MCF 10A (cell line): ENCODE measurements around the gene PNPLA7. TPM values are rescaled to one million over a fixed set of nuclear protein-coding genes. Genes with fewer than 3 reads are reported as not detected.
"Not testable (repeated sequence)": the region's sequence is repeated elsewhere in the genome, so short reads cannot be mapped to it uniquely, and the experiment has no call there.

ENCODE experiments used
- BruUV-seq: library from RNA; stranded (reverse); fragments of 400-500 nt; replicated peaks from 2 replicates; lab custom pipeline; 2021; lab: Mats Ljungman, UMichigan
- CTCF ChIA-PET: fragments of 300-600 bp; sonication (Branson Sonifier 250); formaldehyde crosslinking; extraction: SDS; loops from one replicate; lab custom pipeline; 2021; ENCODE audit warnings: antibody characterized with exemption, inconsistent platforms; lab: Yijun Ruan, JAX
- POLR2A ChIA-PET: fragments of 300-600, 350-650 bp; sonication (Branson Sonifier 250); formaldehyde crosslinking; extraction: SDS; loops from one replicate; lab custom pipeline; 2020; ENCODE audit warnings: antibody characterized with exemption, inconsistent platforms; lab: Yijun Ruan, JAX
- DNase-seq: peaks from one replicate; pipeline ENCODE4 v3.0.0-alpha.2; 2018; ENCODE audit not compliant: unreplicated experiment
- H3K27ac Mint-ChIP-seq: one replicate; pipeline ENCODE4 v1.8.0; 2022; ENCODE audit warnings: mild to moderate bottlenecking, low read depth, mixed read lengths; ENCODE audit not compliant: unreplicated experiment
- H3K27me3 Mint-ChIP-seq: one replicate; pipeline ENCODE4 v1.8.0; 2022; ENCODE audit warnings: mixed read lengths; ENCODE audit not compliant: insufficient read depth, unreplicated experiment
- H3K36me3 Mint-ChIP-seq: one replicate; pipeline ENCODE4 v1.8.0; 2022; ENCODE audit warnings: mild to moderate bottlenecking, moderate library complexity, mixed read lengths; ENCODE audit not compliant: insufficient read depth, unreplicated experiment
- H3K4me1 Mint-ChIP-seq: one replicate; pipeline ENCODE4 v1.8.0; 2022; ENCODE audit warnings: mixed read lengths; ENCODE audit not compliant: insufficient read depth, unreplicated experiment
- H3K4me3 Mint-ChIP-seq: one replicate; pipeline ENCODE4 v1.8.0; 2022; ENCODE audit warnings: mild to moderate bottlenecking, moderate library complexity, mixed read lengths; ENCODE audit not compliant: unreplicated experiment
- H3K9me3 Mint-ChIP-seq: one replicate; pipeline ENCODE4 v1.8.0; 2022; ENCODE audit warnings: mixed read lengths; ENCODE audit not compliant: unreplicated experiment
- intact Hi-C: fragments of 100-400 bp; cut with micrococcal nuclease; formaldehyde crosslinking; loops from 2 replicates; pipeline ENCODE4 v1.14.1; 2022
- total RNA-seq: library from RNA; stranded (reverse); gene quantifications from 2 replicates; pipeline ENCODE4 v1.2.3, GENCODE V29; 2022
- TF ChIP-seq, protein P1 (sequence below): fragments of 200-600 bp; IDR thresholded peaks from one replicate; pipeline ENCODE4 v1.8.0; 2022; ENCODE audit warnings: antibody characterized with exemption, mild to moderate bottlenecking; ENCODE audit not compliant: unreplicated experiment

Gene PNPLA7
- total RNA-seq, 1 experiment from 2014 or later = 0.86 TPM

DNA sequence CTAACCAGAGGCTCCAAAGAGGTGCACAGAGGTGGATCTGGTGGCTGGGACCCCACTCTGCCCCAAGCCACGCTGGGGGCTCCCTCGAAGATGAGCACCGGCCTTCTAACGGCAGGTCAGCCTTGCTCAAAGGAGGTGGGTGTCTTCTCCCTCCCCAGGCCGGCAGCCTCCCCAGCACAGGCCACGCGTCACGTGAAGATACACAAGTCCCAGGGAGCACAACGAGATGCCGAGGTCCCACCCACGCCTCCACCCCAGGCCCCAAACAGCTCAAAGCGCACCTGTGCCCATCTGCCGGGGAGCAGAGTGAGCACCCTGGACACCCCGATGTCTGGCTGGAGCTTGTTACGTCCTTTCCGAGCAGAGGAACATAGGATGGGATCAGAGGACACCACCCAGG lies 12.1 kb downstream of the PNPLA7 start:
- CTCF ChIA-PET = interaction anchor here (0.8 to 4.0 kb wide), 3 partner anchors 8 to 135 kb away, joined by 3 to 13 read pairs (median 3); partner anchors contain the start of genes EXD3 and NOXA1
- no peaks in the 10 kb centered on the region for H3K27me3 Mint-ChIP-seq

DNA sequence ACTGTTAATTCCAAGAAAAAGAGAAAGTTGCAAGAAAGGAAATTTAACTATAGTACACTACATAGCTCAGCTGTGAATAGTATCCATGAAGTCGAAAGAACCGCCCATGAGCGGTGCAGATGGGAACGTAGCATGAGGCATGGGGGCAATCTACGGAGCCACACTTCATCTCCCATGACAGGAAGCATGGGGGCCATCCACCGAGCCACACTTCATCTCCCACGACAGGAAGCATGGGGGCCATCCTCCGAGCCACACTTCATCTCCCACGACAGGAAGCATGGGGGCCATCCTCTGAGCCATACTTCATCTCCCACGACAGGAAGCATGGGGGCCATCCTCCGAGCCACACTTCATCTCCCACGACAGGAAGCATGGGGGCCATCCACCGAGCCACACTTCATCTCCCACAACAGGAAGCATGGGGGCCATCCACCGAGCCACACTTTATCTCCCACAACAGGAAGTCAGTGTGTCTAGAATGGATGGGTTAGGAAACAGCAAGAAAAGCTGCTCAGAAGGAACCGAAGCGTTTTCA lies 13.5 kb downstream of the PNPLA7 start:
- H3K4me3 Mint-ChIP-seq, H3K27me3 Mint-ChIP-seq, DNase-seq, H3K27ac Mint-ChIP-seq, H3K4me1 Mint-ChIP-seq, BruUV-seq, H3K9me3 Mint-ChIP-seq, H3K36me3 Mint-ChIP-seq, intact Hi-C loops: not testable (repeated sequence)
- ChIA-PET CTCF (interaction anchor here (0.7 to 4.0 kb wide), 2 partner anchors 9 to 37 kb away, joined by 3 to 13 read pairs; no protein-coding TSS in a partner anchor), POLR2A (interaction anchor here (1.6 kb wide), 1 partner anchor 15 kb away, joined by 5 read pairs; the partner anchor contains the start of gene MRPL41)

More for the DNA sequence above, 12.1 kb downstream of the PNPLA7 start:
- BruUV-seq = no TSS peak
- no peaks in the 10 kb centered on the region for H3K36me3 Mint-ChIP-seq
- DNase-seq = no peak
- TF ChIP-seq, protein P1, sequence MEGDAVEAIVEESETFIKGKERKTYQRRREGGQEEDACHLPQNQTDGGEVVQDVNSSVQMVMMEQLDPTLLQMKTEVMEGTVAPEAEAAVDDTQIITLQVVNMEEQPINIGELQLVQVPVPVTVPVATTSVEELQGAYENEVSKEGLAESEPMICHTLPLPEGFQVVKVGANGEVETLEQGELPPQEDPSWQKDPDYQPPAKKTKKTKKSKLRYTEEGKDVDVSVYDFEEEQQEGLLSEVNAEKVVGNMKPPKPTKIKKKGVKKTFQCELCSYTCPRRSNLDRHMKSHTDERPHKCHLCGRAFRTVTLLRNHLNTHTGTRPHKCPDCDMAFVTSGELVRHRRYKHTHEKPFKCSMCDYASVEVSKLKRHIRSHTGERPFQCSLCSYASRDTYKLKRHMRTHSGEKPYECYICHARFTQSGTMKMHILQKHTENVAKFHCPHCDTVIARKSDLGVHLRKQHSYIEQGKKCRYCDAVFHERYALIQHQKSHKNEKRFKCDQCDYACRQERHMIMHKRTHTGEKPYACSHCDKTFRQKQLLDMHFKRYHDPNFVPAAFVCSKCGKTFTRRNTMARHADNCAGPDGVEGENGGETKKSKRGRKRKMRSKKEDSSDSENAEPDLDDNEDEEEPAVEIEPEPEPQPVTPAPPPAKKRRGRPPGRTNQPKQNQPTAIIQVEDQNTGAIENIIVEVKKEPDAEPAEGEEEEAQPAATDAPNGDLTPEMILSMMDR = no peak
- H3K27ac Mint-ChIP-seq = no peak overlapping the region
- no peak overlapping the region for H3K4me3 Mint-ChIP-seq
- POLR2A ChIA-PET = interaction anchor here (0.7 to 1.6 kb wide), 3 partner anchors 14 to 82 kb away, joined by 3 to 5 read pairs (median 3); partner anchors contain the start of gene MRPL41
- peaks cover 7% of the 10 kb centered on the region for H3K4me1 Mint-ChIP-seq
- intact Hi-C loops = no loop called here
- H3K9me3 Mint-ChIP-seq = no peaks in the 10 kb centered on the region

DNA sequence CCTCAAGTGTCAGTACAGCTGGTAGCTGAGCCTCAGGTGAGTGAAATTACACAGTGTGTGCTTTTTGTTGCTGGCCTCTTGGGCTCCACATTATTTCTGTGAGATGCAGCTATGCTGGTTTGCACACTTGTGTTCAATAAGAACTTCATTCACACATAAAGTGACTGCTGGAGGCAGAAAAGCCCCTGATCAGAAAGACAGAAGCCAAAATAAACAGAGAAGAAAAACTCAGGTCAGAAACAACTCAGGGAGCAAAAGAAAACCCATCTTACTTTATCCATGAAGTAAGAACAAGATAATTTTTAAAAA lies 15.1 kb downstream of the PNPLA7 start:
- H3K36me3 Mint-ChIP-seq = no peaks in the 10 kb centered on the region
- DNase-seq = no peak
- intact Hi-C loops = no loop called here
- CTCF ChIA-PET = interaction anchor here (0.6 to 4.0 kb wide), 24 partner anchors 8 to 725 kb away, joined by 3 to 13 read pairs (median 3); partner anchors contain the start of gene DPH7
- POLR2A ChIA-PET = interaction anchor here (0.5 to 1.6 kb wide), 11 partner anchors 9 to 406 kb away, joined by 3 to 10 read pairs (median 4); partner anchors contain the start of genes EHMT1, MRPL41, NSMF and PNPLA7
- BruUV-seq = no TSS peak
- no peaks in the 10 kb centered on the region for H3K9me3 Mint-ChIP-seq
- H3K27ac Mint-ChIP-seq = no peak overlapping the region
- TF ChIP-seq, protein P1 = no peak
- H3K4me1 Mint-ChIP-seq = peaks cover 7% of the 10 kb centered on the region
- no peaks in the 10 kb centered on the region for H3K27me3 Mint-ChIP-seq
- H3K4me3 Mint-ChIP-seq = no peak overlapping the region

DNA sequence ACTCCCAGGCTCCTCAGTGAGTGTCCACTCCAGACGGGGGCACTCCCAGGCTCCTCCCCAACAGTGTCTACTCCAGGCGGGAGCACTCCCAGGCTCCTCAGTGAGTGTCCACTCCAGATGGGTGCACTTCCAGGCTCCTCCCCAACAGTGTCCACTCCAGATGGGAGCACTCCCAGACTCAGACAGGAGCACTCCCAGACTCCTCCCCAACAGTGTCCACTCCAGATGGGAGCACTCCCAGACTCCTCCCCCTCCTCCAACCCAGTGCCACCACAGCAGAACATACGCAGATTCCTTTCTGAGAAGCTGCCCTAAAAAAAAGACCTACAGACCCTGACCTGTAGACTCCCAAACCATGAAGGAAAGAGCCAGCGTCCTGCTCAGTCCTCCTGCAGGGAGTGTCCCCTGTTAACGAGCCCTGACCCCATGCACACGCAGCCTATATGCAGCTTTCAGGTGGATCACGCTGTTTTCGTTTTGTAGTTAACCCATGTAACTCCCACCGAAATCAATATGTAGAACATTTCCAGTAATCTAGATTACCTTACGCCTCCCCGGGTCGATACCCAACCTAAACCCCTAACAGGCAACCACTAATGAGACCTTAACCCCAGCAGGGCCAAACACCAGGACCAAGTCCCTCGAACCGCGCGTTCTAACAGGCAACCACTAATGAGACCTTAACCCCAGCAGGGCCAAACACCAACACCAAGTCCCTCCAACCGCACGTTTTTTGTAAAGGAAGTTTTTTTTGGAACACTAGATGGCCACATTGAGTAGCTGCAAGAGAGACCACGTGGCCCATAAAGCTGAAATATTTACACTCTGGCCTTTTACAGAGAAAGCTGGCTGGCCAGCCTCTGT lies 15.7 kb downstream of the PNPLA7 start:
- BruUV-seq = no TSS peak
- H3K36me3 Mint-ChIP-seq = no peaks in the 10 kb centered on the region
- TF ChIP-seq, protein P1 = peak; percentile 50
- peak; percentile 69 for DNase-seq
- no peaks in the 10 kb centered on the region for H3K27me3 Mint-ChIP-seq
- ChIA-PET POLR2A (interaction anchor here (0.5 to 1.6 kb wide), 11 partner anchors 10 to 406 kb away, joined by 3 to 10 read pairs (median 4); partner anchors contain the start of genes EHMT1, MRPL41, NSMF and PNPLA7), CTCF (interaction anchor here (0.6 to 4.0 kb wide), 25 partner anchors 8 to 725 kb away, joined by 3 to 13 read pairs (median 3); partner anchors contain the start of gene DPH7)
- H3K4me1 Mint-ChIP-seq = peaks cover 7% of the 10 kb centered on the region
- H3K9me3 Mint-ChIP-seq = no peaks in the 10 kb centered on the region
- H3K4me3 Mint-ChIP-seq = no peak overlapping the region
- no peak overlapping the region for H3K27ac Mint-ChIP-seq
- intact Hi-C loops = loop anchor here (5.0 kb wide), 1 partner anchor 247 kb away; no protein-coding TSS in a partner anchor

DNA sequence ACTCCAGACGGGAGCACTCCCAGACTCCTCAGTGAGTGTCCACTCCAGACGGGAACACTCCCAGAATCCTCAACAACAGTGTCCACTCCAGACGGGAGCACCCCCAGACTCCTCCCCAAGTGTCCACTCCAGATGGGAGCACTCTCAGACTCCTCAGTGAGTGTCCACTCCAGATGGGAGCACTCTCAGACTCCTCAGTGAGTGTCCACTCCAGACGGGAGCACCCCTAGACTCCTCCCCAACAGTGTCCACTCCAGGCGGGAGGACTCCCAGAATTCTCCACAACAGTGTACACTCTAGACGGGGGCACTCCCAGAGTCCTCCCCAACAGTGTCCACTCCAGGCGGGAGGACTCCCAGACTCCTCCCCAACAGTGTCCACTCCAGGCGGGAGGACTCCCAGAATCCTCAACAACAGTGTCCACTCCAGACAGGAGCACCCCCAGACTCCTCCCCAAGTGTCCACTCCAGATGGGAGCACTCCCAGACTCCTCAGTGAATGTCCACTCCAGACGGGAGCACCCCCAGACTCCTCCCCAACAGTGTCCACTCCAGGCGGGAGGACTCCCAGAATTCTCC lies 17.2 kb downstream of the PNPLA7 start:
- H3K27ac Mint-ChIP-seq, H3K9me3 Mint-ChIP-seq, DNase-seq, H3K36me3 Mint-ChIP-seq, POLR2A ChIA-PET, H3K4me3 Mint-ChIP-seq, H3K4me1 Mint-ChIP-seq, BruUV-seq, H3K27me3 Mint-ChIP-seq, CTCF ChIA-PET: not testable (repeated sequence)
- intact Hi-C loops = loop anchor here (5.0 kb wide), 1 partner anchor 246 kb away; no protein-coding TSS in a partner anchor
